Activated CD4-positive, alpha-beta T cell treated with anti-CD3 and anti-CD28 coated beads, Interleukin-2, Interleukin-6, amounts not matched to agents 100 ng/mL and 50 ng/mL, durations not matched to agents 16 hours and 8 hours (primary cell): ENCODE measurements around the gene DTWD2.
"Not testable (repeated sequence)": the region's sequence is repeated elsewhere in the genome, so short reads cannot be mapped to it uniquely, and the experiment has no call there.

Experiments
- DNase-seq: peaks from one replicate; pipeline ENCODE4 v3.0.0-alpha.2; 2020

The DTWD2 gene

DNA sequence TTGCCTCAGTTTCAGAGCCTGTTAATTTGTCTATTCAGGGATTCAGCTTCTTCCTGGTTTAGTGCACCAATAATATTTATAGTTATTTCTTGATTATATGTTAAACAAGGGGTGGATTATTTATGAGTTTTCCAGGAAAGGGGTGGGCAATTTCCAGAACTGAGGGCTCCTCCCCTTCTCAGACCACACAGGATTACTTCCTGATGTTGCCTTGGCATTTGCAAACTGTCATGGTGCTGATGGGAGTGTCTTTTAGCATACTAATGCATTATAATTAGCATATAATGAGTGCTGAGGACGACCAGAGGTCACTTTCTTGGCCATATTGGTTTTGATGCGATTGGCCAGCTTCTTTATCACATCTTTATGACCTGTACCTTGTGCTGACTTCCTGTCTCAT is 6.2 kb upstream of the DTWD2 start:
- no peak for DNase-seq

GRCh38 chr5:118993118-118993517 is 4.8 kb upstream of the DTWD2 start:
- DNase-seq = not testable (repeated sequence)

- DNase-seq = not testable (repeated sequence)
These were observed 3.7 kb upstream of the DTWD2 start for GRCh38 chr5:118992055-118992454.

- DNase-seq = no peak
These were observed 2.2 kb upstream of the DTWD2 start for GRCh38 chr5:118990582-118990981.

GRCh38 chr5:118989816-118990215 is 1.5 kb upstream of the DTWD2 start:
- no peak for DNase-seq

GRCh38 chr5:118988866-118989180 is 476 bp upstream of the DTWD2 start:
- no peak for DNase-seq

DNA sequence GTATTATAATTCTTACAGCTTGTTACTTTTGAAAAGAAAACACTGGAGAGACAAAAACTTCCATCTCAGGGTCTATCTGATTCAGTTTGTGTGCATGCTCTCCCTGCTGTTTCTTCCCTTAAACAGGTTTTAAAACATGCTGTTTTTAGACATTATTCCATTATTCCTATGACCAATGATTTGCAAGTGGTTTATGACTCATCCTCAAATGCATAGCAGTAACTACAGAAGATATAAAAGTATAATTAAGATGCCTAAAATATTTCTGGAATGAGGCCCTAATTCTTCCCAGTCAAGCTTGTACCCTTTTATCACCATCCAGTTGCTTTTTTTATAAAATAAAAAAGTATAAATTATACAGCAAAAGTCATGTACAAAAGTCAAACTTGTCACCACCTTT is 3.7 kb downstream of the DTWD2 start:
- DNase-seq = no peak

DNA sequence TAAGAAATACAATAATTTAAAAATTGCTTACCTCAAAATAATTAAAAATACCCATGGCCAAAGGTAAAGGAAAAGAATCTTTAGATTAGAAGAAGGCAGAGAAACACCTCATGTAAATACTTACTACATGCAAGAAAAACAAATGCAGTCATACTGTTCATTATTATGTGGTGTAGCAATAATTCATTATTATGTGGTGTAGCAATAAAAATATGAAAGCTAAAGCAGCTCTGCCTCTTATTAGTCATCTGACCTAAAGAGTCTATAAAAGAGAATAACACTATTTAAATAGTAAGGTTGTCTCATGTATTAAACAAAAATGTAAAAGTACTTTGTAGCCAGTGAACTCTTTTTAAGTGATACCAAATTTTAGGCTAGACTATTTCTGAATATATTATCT is 6.6 kb downstream of the DTWD2 start:
- no peak for DNase-seq

GRCh38 chr5:118980438-118980837 is 7.9 kb downstream of the DTWD2 start:
- DNase-seq = no peak

DNA sequence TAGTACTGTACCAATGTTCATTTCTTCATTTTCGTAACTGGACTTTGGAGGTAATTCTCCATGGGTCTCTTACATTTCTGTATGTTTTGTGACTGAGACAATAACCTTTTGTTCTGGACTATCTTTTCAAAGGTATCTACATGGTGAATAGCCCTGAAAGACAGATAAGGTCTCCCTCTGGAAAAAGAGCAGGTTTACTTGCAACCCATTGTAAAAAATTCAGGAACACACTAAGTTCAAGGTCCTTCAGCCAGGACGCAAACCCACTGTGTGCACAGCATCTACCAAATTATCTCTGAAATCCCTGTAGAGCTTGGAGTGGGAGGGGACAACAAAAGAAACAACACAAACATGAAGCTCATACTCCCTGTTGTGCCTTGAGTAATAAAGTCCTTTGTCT is 8.3 kb downstream of the DTWD2 start:
- DNase-seq = no peak

- not testable (repeated sequence) for DNase-seq
These were observed 14.4 kb downstream of the DTWD2 start for GRCh38 chr5:118973779-118974445.

- no peak for DNase-seq
These were observed 19.4 kb downstream of the DTWD2 start for GRCh38 chr5:118968925-118969375.

- DNase-seq = no peak
These were observed 19.9 kb downstream of the DTWD2 start for GRCh38 chr5:118968406-118968911.

DNA sequence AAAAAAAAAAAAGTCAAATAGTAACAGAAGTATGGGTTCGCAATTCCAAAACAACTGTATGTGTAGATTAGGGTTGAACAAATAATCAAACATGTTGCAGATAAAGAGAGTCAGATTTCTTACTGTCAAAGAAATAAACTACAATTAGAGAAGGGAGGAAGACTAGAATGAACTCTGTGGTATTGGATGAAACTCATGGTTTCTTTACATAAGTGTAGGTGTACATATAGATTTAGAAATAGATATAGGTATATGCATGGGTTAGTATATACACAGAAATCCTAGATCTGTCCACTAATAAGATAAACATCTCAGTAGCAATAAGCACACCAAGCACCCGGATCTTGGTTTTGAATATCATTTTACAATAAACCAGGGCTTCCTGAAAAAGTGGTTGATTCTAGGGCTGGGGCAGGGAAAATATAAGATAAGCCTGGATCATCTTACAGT is 21.3 kb downstream of the DTWD2 start:
- DNase-seq = no peak

- DNase-seq = no peak
These were observed 22.5 kb downstream of the DTWD2 start for GRCh38 chr5:118965890-118966289.

DNA sequence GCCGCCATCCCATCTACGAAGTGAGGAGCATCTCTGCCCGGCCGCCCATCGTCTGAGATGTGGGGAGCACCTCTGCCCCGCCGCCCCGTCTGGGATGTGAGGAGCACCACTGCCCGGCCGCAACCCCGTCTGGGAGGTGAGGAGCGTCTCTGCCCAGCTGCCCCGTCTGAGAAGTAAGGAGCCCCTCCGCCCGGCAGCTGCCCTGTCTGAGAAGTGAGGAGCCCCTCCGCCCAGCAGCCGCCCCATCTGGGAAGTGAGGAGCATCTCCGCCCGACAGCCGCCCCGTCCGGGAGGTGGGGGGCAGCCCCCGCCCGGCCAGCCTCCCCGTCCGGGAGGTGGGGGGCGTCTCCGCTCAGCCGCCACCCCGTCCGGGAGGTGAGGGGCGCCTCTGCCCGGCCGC is 23.4 kb downstream of the DTWD2 start:
- DNase-seq = not testable (repeated sequence)

DNA sequence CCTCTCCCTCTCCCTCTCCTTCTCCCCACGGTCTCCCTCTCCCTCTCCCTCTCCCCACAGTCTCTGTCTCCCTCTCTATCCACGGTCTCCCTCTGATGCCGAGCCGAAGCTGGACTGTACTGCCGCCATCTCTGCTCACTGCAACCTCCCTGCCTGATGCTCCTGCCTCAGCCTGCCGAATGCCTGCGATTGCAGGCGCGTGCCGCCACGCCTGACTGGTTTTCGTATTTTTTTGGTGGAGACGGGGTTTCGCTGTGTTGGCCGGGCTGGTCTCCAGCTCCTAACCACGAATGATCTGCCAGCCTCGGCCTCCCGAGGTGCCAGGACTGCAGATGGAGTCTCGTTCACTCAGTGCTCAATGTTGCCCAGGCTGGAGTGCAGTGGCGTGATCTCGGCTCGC is 24.0 kb downstream of the DTWD2 start:
- not testable (repeated sequence) for DNase-seq

GRCh38 chr5:118963169-118963568 is 25.2 kb downstream of the DTWD2 start:
- no peak for DNase-seq

DNA sequence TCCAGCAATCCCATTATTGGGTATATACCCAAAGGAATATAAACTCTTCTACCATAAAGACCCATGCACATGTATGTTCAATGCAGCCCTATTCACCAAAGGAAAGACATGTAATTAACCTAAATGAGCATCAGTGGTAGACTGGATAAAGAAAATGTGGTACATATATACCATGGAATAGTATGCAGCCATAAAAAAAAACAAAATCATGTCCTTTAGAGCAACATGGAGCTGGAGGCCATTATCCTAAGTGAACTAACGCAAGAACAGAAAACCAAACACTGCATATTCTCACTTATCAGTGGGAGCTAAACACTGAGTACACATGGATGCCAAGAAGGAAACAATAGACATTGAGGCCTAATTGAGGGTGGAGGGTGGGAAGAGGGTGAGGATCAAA is 27.8 kb downstream of the DTWD2 start:
- no peak for DNase-seq

- no peak for DNase-seq
These were observed 31.6 kb downstream of the DTWD2 start for GRCh38 chr5:118956727-118957126.

DNA sequence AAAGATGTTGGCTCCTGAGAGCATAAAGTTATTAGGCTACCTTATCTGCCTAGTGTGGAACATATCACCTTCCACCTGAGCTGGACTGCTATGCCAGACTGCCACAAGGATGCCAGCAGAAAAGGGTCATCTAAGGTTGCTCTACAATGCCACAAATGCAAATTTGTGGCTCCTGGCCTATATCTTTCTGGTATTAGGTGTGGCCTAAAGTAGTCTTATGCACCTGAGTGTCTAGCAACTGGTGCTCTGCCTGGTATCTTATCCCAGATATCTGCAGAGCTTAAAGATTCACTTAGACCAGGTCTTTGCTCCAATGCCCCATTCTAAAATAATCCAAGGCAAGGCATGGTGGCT is 34.7 kb downstream of the DTWD2 start:
- no peak for DNase-seq

DNA sequence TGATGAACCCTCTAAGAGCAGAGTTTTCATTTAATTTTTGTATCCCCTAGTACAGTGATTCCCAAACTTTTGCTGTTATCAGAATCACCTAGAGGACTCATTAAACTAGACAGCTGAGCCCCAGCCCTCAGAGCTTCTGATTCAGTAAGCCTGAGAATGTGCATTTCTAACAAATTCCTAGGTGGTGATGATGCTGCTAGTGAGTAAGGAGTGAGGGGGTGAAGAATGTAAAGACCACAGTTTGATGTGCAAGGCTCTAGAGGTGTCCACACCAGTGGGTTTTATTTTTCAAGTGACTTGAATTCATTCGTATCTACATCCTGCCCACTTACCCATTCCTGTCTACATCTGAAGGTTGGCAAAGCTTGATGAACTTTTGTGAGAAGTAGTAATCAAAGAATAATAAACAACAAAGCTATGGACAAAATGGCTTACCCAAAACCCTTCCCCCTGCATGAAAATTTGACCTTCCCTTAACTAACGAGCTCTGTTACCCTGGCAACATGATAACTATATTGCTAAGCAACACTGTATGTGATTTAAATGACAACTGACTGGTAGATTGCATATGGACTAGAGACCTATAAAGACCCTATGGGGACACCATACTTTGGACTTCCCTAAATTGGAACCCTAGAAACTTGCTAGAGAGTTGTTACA is 35.2 kb downstream of the DTWD2 start:
- no peak for DNase-seq

DNA sequence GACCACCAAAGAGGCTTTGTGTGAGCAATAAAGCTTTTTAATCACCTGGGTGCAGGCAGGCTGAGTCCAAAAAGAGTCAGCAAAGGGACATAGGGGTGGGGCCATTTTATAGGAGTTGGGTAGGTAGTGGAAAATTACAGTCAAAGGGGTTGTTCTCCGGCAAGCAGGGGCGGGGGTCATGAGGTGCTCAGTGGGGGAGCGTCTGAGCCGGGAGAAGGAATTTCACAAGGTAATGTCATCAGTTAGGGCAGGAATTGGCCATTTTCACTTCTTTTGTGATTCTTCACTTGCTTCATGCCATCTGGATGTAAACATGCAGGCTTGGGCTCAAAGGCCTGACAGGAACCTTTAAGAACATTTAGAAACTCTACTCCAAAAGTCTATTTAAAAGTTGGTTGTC is 36.0 kb downstream of the DTWD2 start:
- not testable (repeated sequence) for DNase-seq

- DNase-seq = not testable (repeated sequence)
These were observed 38.0 kb downstream of the DTWD2 start for GRCh38 chr5:118950354-118950753.
